A673 (cell line): ENCODE measurements around the gene C1orf21. TPM values are rescaled to one million over a fixed set of nuclear protein-coding genes. Genes with fewer than 3 reads are reported as not detected.

Experiments used
- BruUV-seq: library from RNA; stranded (reverse); fragments of 400-500 nt; replicated peaks from 2 replicates; lab custom pipeline; 2021; lab: Mats Ljungman, UMichigan
- CTCF ChIA-PET: fragments of 300-600 bp; sonication (Branson Sonifier 250); formaldehyde crosslinking; loops from one replicate; lab custom pipeline; 2022; ENCODE audit warnings: antibody characterized with exemption; lab: Charles Lee
- POLR2A ChIA-PET: fragments of 300-600 bp; sonication (Branson Sonifier 250); formaldehyde crosslinking; loops from one replicate; lab custom pipeline; 2022; ENCODE audit warnings: antibody characterized with exemption; ENCODE audit not compliant: low non-redundant PET; lab: Charles Lee
- DNase-seq: peaks from one replicate; pipeline ENCODE4 v3.0.0-alpha.2; 2015; ENCODE audit warnings: low spot score
- H3K27ac ChIP-seq: fragments of 200-600 bp; sonication (generic); 2 replicates; pipeline ENCODE4 v1.5.1; 2016; ENCODE audit warnings: mixed run types, low read depth, mild to moderate bottlenecking, mixed read lengths, antibody characterized with exemption, low read length; ENCODE audit not compliant: poor library complexity, severe bottlenecking
- H3K27me3 ChIP-seq: fragments of 200-600 bp; sonication (generic); replicated peaks from 2 replicates; pipeline ENCODE4 v1.6.1; 2017; ENCODE audit warnings: mixed run types, low read depth, mild to moderate bottlenecking, mixed read lengths, antibody characterized with exemption, low read length; ENCODE audit not compliant: insufficient read depth, poor library complexity
- H3K36me3 ChIP-seq: fragments of 200-600 bp; sonication (generic); 2 replicates; pipeline ENCODE4 v1.6.1; 2016; ENCODE audit warnings: mixed run types, mild to moderate bottlenecking, mixed read lengths, antibody characterized with exemption, low read length; ENCODE audit not compliant: insufficient read depth, poor library complexity, severe bottlenecking
- H3K4me1 ChIP-seq: fragments of 200-600 bp; sonication (generic); 2 replicates; pipeline ENCODE4 v1.6.1; 2017; ENCODE audit warnings: mixed run types, mild to moderate bottlenecking, mixed read lengths, antibody characterized with exemption, low read length; ENCODE audit not compliant: insufficient read depth, poor library complexity, severe bottlenecking
- H3K4me3 ChIP-seq: fragments of 200-600 bp; sonication (generic); 2 replicates; pipeline ENCODE4 v1.5.1; 2016; ENCODE audit warnings: low read depth, mixed run types, mild to moderate bottlenecking, mixed read lengths, low read length; ENCODE audit not compliant: poor library complexity, severe bottlenecking
- H3K9me3 ChIP-seq: fragments of 200-600 bp; sonication (generic); 2 replicates; pipeline ENCODE4 v1.6.1; 2016; ENCODE audit warnings: mixed run types, low read depth, mild to moderate bottlenecking, mixed read lengths, antibody characterized with exemption, low read length; ENCODE audit not compliant: poor library complexity, severe bottlenecking
- CTCF ChIP-seq: fragments of 300-800, 200-600 bp; sonication (generic); conservative IDR thresholded peaks from 2 replicates; pipeline ENCODE4 v1.5.1; 2017; ENCODE audit warnings: low read depth, mild to moderate bottlenecking, antibody characterized with exemption, low read length, moderate library complexity, mixed read lengths
- EZH2 ChIP-seq: fragments of 200-600 bp; sonication (generic); IDR thresholded peaks from 2 replicates; pipeline ENCODE4 v1.6.1; 2017; ENCODE audit warnings: borderline replicate concordance, low read depth, mild to moderate bottlenecking, mixed read lengths, antibody characterized with exemption, low read length; ENCODE audit not compliant: poor library complexity, severe bottlenecking
- intact Hi-C: fragments of 100-400 bp; cut with micrococcal nuclease; formaldehyde crosslinking; loops from one replicate; pipeline ENCODE4 v1.10.0; 2022; ENCODE audit not compliant: unreplicated experiment
- total RNA-seq: library from RNA; stranded (reverse); gene quantifications from 2 replicates; pipeline ENCODE4 v1.2.3, GENCODE V29; 2021

The C1orf21 gene
- total RNA-seq, 1 experiment from 2014 or later = 31.3 TPM

DNA sequence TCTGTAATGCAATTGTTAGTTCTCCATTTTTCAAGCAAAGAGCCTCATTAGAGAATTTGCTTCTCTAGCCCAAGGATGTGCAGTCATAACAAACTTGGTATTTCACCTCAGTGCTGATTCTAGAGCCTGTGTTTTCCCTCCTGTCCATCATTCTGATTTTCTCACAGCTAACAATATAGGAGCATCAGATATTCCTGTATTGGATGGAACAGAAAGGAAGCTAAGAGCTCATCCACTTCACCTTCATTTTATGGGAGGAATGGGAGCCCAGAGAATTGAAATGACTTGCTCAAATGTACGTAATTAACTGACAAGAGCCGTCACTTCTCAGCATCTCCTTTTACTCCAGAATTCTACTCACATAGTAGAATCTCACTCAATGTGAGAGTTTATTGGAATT, 271.2 kb downstream of the C1orf21 start:
- TF ChIP-seq EZH2 = no peak
- no peak for TF ChIP-seq CTCF
- Histone ChIP-seq H3K4me3 (no peak overlapping the region), H3K36me3 (no peaks in the 10 kb centered on the region), H3K9me3 (no peaks in the 10 kb centered on the region), H3K27ac (no peak overlapping the region), H3K27me3 (no peaks in the 10 kb centered on the region), H3K4me1 (peaks cover 5% of the 10 kb centered on the region)
- ChIA-PET POLR2A (no interaction called here), CTCF (no interaction called here)
- intact Hi-C loops = no loop called here
- DNase-seq = no peak
- BruUV-seq = no TSS peak

GRCh38 chr1:184660462-184661191, 273.8 kb downstream of the C1orf21 start:
- ChIA-PET CTCF (interaction anchor here (1.7 kb wide), 1 partner anchor 31 kb away, joined by 4 read pairs; no protein-coding TSS in a partner anchor), POLR2A (no interaction called here)
- no peak overlapping the region for H3K4me3 ChIP-seq
- TF ChIP-seq EZH2 (no peak), CTCF (no peak)
- intact Hi-C loops = loop anchor here (10.0 kb wide), 4 partner anchors 276 to 1006 kb away; partner anchors contain the start of genes APOBEC4 and C1orf21
- BruUV-seq = no TSS peak
- DNase-seq = no peak
- peaks cover 5% of the 10 kb centered on the region for H3K4me1 ChIP-seq
- no peaks in the 10 kb centered on the region for H3K9me3 ChIP-seq
- no peaks in the 10 kb centered on the region for H3K36me3 ChIP-seq
- no peak overlapping the region for H3K27ac ChIP-seq
- H3K27me3 ChIP-seq = no peaks in the 10 kb centered on the region

GRCh38 chr1:184661801-184662200, 275.0 kb downstream of the C1orf21 start:
- no peak for DNase-seq
- no peaks in the 10 kb centered on the region for H3K36me3 ChIP-seq
- POLR2A ChIA-PET = no interaction called here
- no TSS peak for BruUV-seq
- TF ChIP-seq CTCF = no peak
- no peak for TF ChIP-seq EZH2
- no peaks in the 10 kb centered on the region for H3K9me3 ChIP-seq
- H3K4me3 ChIP-seq = no peak overlapping the region
- H3K4me1 ChIP-seq = peaks cover 5% of the 10 kb centered on the region
- H3K27ac ChIP-seq = no peak overlapping the region
- CTCF ChIA-PET = interaction anchor here (1.7 kb wide), 1 partner anchor 29 kb away, joined by 4 read pairs; no protein-coding TSS in a partner anchor
- intact Hi-C loops = loop anchor here (2.0 to 10.0 kb wide), 5 partner anchors 277 to 1007 kb away; partner anchors contain the start of genes APOBEC4 and C1orf21
- no peaks in the 10 kb centered on the region for H3K27me3 ChIP-seq
